ENCODE measurements around the gene ANKS1A. TPM values are rescaled to one million over a fixed set of nuclear protein-coding genes. Genes with fewer than 3 reads are reported as not detected.
A peak's percentile ranks its signal among the peaks of the same experiment; 100 is the strongest.

Gene ANKS1A
- polyA plus RNA-seq, 2 of the 4 experiments (the other 2 are of a cell fraction) = 3.6 to 5.9 TPM

- H3K4me1 ChIP-seq = peaks cover 29% of the 10 kb centered on the region
- WGBS (ENCODE audit: missing lambda C conversion rate) = 7% methylated on average over 4 of the region's 4 CpGs
- FAIRE-seq (no peak), DNase-seq (ENCODE audit: low read depth in 1 of 2, low spot score in 1 of 2) (peak; percentile 23 to 32), ATAC-seq (peak in 1 of 2 experiments; percentile 55; a peak in 3 of 6 replicates)
- CTCF ChIA-PET = no interaction called here
- peak overlapping the region; percentile 28 to 54; a peak in 4 of 6 replicates for H3K27ac ChIP-seq
- H3K4me2 ChIP-seq = peak overlapping the region; percentile 47
- H3K9me3 ChIP-seq = no peaks in the 10 kb centered on the region
- TF ChIP-seq, protein P1, sequence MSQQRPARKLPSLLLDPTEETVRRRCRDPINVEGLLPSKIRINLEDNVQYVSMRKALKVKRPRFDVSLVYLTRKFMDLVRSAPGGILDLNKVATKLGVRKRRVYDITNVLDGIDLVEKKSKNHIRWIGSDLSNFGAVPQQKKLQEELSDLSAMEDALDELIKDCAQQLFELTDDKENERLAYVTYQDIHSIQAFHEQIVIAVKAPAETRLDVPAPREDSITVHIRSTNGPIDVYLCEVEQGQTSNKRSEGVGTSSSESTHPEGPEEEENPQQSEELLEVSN (IDR thresholded peaks at IDR 0.05; ENCODE audit: borderline replicate concordance, low read depth) = no peak
- TF ChIP-seq POLR2A (IDR thresholded peaks at IDR 0.05; ENCODE audit: low read length) (no peak), FOSL2 (IDR thresholded peaks at IDR 0.05) (no peak), FOSL2 (CRISPR knock-in tag; IDR thresholded peaks at IDR 0.05) (peak; percentile 48)
- no peak overlapping the region for H3K4me3 ChIP-seq
- POLR2A ChIA-PET = no interaction called here
Observed at GRCh38 chr6:35096129-35096862, 207.2 kb downstream of the ANKS1A start.

DNA sequence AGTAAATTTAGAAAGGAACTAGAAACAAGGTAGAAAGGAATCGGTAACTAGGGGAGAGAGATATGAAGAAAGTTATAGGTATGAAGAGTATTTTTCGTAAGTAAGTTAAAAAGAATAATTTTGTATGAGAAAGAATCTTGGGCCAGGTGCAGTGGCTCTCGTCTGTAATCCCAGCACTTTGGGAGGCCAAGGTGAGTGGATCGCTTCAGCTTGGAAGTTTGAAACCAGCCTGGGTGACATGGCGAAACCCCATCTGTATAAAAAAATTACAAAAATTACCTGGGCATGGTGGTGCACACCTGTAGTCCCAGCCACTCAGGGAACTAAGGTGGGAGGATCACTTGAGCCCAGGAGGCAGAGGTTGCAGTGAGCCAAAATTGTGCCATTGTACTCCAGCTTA, 210.1 kb downstream of the ANKS1A start:
- 92% methylated on average over 5 of the region's 5 CpGs for WGBS (ENCODE audit: missing lambda C conversion rate)
- Histone ChIP-seq H3K4me1 (peaks cover 21% of the 10 kb centered on the region), H3K27ac (no peak overlapping the region), H3K4me3 (no peak overlapping the region), H3K9me3 (no peaks in the 10 kb centered on the region), H3K4me2 (no peak overlapping the region)
- FAIRE-seq = no peak
- DNase-seq (ENCODE audit: low read depth in 1 of 2, low spot score in 1 of 2) = no peak
- CTCF ChIA-PET = interaction anchor here (0.6 kb wide), 1 partner anchor 36 kb away, joined by 3 read pairs; no protein-coding TSS in a partner anchor
- TF ChIP-seq HOXB13 (CRISPR knock-in tag; IDR thresholded peaks at IDR 0.05; ENCODE audit: low read depth) (no peak), ESRRA (IDR thresholded peaks at IDR 0.05; ENCODE audit: borderline replicate concordance, low read length) (no peak), PHF8 (IDR thresholded peaks at IDR 0.05; ENCODE audit: borderline replicate concordance, low read depth) (no peak), EP300 (IDR thresholded peaks at IDR 0.05) (no peak), KDM5A (IDR thresholded peaks at IDR 0.05) (no peak), TP53 (CRISPR knock-in tag; IDR thresholded peaks at IDR 0.05) (no peak), FOSL2 (IDR thresholded peaks at IDR 0.05) (no peak), FOSL2 (CRISPR knock-in tag; IDR thresholded peaks at IDR 0.05) (no peak), POLR2A (IDR thresholded peaks at IDR 0.05; ENCODE audit: low read length) (no peak), MAZ (IDR thresholded peaks at IDR 0.05; ENCODE audit: borderline replicate concordance, low read depth, low read length) (no peak), FOSB (CRISPR knock-in tag; IDR thresholded peaks at IDR 0.05) (no peak), SMC3 (IDR thresholded peaks at IDR 0.05) (no peak)
- TF ChIP-seq, protein P2, sequence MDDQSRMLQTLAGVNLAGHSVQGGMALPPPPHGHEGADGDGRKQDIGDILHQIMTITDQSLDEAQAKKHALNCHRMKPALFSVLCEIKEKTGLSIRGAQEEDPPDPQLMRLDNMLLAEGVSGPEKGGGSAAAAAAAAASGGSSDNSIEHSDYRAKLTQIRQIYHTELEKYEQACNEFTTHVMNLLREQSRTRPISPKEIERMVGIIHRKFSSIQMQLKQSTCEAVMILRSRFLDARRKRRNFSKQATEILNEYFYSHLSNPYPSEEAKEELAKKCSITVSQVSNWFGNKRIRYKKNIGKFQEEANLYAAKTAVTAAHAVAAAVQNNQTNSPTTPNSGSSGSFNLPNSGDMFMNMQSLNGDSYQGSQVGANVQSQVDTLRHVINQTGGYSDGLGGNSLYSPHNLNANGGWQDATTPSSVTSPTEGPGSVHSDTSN (IDR thresholded peaks at IDR 0.05) = no peak
- TF ChIP-seq, protein P3, sequence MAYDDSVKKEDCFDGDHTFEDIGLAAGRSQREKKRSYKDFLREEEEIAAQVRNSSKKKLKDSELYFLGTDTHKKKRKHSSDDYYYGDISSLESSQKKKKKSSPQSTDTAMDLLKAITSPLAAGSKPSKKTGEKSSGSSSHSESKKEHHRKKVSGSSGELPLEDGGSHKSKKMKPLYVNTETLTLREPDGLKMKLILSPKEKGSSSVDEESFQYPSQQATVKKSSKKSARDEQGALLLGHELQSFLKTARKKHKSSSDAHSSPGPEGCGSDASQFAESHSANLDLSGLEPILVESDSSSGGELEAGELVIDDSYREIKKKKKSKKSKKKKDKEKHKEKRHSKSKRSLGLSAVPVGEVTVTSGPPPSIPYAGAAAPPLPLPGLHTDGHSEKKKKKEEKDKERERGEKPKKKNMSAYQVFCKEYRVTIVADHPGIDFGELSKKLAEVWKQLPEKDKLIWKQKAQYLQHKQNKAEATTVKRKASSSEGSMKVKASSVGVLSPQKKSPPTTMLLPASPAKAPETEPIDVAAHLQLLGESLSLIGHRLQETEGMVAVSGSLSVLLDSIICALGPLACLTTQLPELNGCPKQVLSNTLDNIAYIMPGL (CRISPR knock-in tag; IDR thresholded peaks at IDR 0.05; ENCODE audit: borderline replicate concordance) = no peak
- no peak for ATAC-seq
- POLR2A ChIA-PET = no interaction called here

GRCh38 chr6:35105078-35105477, 216.0 kb downstream of the ANKS1A start:
- ChIA-PET POLR2A (no interaction called here), CTCF (no interaction called here)
- Histone ChIP-seq H3K27ac (no peak overlapping the region), H3K4me3 (no peak overlapping the region), H3K9me3 (0 out of 3 replicates have a peak, but pooled peaks cover 3% of the 10 kb centered on the region), H3K4me1 (0 out of 3 replicates have a peak, but pooled peaks cover 3% of the 10 kb centered on the region), H3K4me2 (no peak overlapping the region)
- no peak for DNase-seq (ENCODE audit: low read depth in 1 of 2, low spot score in 1 of 2)
- no peak for FAIRE-seq
- no peak for ATAC-seq
- 73% methylated on average over 3 of the region's 3 CpGs for WGBS (ENCODE audit: missing lambda C conversion rate)
- TF ChIP-seq FOSL2 (IDR thresholded peaks at IDR 0.05) (no peak), FOSL2 (CRISPR knock-in tag; IDR thresholded peaks at IDR 0.05) (no peak), CHD4 (IDR thresholded peaks at IDR 0.05; ENCODE audit: borderline replicate concordance) (no peak), HDAC2 (IDR thresholded peaks at IDR 0.05) (no peak), CBX2 (IDR thresholded peaks at IDR 0.05; ENCODE audit: borderline replicate concordance, low read depth) (no peak), GATA3 (IDR thresholded peaks at IDR 0.05; ENCODE audit: borderline replicate concordance) (no peak), TFCP2L1 (CRISPR knock-in tag; IDR thresholded peaks at IDR 0.05) (no peak), KDM5A (IDR thresholded peaks at IDR 0.05) (no peak), ZNF302 (CRISPR knock-in tag; IDR thresholded peaks at IDR 0.05) (no peak), NPAS2 (CRISPR knock-in tag; IDR thresholded peaks at IDR 0.05; ENCODE audit: borderline replicate concordance) (no peak), FOSB (CRISPR knock-in tag; IDR thresholded peaks at IDR 0.05) (no peak), JUNB (IDR thresholded peaks at IDR 0.05) (no peak)
- TF ChIP-seq, protein P3 (CRISPR knock-in tag; IDR thresholded peaks at IDR 0.05; ENCODE audit: borderline replicate concordance) = no peak
- TF ChIP-seq, protein P2 (IDR thresholded peaks at IDR 0.05) = no peak
- TF ChIP-seq, protein P4, sequence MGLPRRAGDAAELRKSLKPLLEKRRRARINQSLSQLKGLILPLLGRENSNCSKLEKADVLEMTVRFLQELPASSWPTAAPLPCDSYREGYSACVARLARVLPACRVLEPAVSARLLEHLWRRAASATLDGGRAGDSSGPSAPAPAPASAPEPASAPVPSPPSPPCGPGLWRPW (IDR thresholded peaks at IDR 0.05) = no peak
- TF ChIP-seq, protein P5, sequence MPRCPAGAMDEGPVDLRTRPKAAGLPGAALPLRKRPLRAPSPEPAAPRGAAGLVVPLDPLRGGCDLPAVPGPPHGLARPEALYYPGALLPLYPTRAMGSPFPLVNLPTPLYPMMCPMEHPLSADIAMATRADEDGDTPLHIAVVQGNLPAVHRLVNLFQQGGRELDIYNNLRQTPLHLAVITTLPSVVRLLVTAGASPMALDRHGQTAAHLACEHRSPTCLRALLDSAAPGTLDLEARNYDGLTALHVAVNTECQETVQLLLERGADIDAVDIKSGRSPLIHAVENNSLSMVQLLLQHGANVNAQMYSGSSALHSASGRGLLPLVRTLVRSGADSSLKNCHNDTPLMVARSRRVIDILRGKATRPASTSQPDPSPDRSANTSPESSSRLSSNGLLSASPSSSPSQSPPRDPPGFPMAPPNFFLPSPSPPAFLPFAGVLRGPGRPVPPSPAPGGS (IDR thresholded peaks at IDR 0.05) = no peak

Measured in A549 (cell line).